ENCODE measurements around the gene CSNK1D. TPM values are rescaled to one million over a fixed set of nuclear protein-coding genes. Genes with fewer than 3 reads are reported as not detected.

Gene CSNK1D
- total RNA-seq, 1 experiment from 2014 or later: 60.4 TPM

DNA sequence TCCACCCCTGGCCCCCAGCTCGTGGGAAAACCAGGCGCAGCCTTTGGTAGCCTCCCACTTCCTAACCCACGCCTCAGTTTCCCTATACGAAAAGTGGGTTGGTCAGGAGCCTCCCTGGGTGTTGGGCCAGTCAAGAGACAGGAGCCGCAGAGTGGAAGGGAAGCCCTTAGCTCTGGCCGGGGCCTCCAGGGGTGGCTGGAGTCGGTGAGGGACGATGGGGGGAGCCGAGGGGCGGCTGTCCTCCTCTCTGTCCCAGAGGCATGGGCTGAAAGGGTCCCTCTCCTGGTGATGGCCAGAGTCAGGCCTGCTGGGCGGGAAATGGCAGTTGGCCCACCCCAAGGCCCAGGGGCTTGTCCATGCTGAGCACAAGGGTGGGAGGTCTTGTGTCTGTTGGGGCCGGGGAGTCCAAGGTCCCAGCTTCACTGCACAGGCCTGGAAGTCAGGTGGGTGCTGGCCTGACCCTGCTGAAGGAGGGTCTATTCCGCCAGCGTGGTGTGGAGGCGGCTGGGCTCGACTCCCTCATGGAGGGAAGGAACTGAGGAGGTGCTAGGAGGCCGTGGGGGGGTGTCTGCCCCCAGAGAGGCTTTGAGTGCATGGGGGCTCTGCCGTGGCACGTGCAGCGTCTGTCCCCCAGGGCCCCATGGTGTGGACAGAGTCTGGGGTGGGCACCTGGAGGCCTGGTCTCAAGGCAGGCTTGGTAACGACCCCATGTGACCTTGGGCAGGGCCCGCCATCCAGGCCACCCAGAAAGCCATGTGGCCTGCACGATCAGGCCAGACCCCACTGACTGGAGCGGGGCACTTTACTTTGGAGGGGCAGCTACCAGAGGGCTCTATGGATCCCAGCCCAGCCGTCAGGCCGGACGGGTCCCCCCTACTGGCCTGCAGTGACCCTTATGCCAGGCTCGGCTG lies 43.5 kb downstream of the CSNK1D start:
- DNase-seq (ENCODE audit: low spot score): no peak

GRCh38 chr17:82228842-82229697 lies 44.4 kb downstream of the CSNK1D start, which contains the start of gene SLC16A3:
Gene SLC16A3 (plus strand): TSS chr17:82229042. CDS start chr17:82236009, 6,967 bp downstream.
- DNase-seq (ENCODE audit: low spot score): peak; percentile 64

DNA sequence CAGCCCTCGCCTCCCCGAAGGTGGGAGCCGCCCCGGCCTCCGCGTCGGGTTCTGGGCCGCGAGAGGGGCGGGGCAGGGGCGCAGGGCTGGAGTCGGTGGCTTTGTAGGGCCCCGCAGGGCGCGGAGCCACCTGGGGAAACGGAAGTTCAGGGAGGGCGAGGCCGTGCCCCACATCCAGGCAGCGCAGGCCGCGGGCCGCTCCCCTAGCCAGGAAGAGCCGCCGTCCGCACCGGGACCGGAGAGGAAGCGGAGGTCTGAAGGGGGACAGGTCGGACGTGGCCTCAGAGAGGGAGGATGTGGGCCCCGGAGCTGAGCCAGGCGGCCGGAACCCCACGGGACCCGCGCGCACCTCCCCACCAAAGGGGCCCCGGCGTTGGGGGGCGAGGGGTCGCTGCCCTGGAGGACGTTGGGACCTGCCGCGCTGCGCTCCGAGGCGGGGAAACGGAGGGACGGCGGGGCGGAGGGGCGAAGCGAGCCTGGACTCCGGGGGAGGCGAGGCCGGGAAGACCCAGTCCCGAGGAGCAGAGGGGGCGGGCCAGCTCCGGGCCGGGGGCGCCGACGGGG lies 45.1 kb downstream of the CSNK1D start:
- peak; percentile 54 for DNase-seq (ENCODE audit: low spot score)

- DNase-seq (ENCODE audit: low spot score): no peak
Observed at GRCh38 chr17:82227629-82228277, 45.7 kb downstream of the CSNK1D start.

GRCh38 chr17:82226809-82227628 lies 46.5 kb downstream of the CSNK1D start:
- DNase-seq (ENCODE audit: low spot score): no peak

DNA sequence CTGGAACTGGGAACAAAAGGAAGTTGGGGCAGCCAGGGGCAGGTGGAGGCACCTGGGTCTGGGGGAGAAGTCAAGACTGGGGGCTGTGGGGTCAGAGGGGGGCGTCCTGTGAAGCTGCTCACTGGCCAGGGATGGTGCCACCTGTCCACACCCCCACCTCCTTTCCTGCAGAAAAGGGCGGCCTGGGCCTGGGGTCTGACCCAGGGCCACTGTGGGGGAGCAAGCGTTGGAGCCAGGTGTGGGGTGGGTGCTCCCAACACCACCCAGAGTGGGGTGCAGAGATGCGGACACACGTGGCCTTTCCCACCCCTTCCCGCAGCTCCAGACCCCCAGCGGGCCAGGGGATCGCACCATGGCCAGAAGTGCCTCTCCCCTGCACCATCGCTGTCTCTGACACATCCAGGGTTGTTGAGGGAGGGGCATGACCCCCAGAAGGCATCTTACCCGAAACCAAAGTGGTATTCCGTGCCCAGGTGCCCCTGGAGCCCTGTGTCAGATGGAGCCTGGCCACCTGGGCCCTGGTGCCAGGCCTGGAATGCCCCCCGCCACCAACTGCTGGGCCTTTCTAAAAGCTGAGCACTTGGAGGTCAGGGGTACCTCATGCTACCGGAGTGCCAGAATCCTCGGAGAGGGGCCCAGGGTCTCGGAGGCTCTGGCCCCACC lies 47.2 kb downstream of the CSNK1D start:
- DNase-seq (ENCODE audit: low spot score): no peak

- no peak for DNase-seq (ENCODE audit: low spot score)
Observed at GRCh38 chr17:82225368-82226029, 48.0 kb downstream of the CSNK1D start.

DNA sequence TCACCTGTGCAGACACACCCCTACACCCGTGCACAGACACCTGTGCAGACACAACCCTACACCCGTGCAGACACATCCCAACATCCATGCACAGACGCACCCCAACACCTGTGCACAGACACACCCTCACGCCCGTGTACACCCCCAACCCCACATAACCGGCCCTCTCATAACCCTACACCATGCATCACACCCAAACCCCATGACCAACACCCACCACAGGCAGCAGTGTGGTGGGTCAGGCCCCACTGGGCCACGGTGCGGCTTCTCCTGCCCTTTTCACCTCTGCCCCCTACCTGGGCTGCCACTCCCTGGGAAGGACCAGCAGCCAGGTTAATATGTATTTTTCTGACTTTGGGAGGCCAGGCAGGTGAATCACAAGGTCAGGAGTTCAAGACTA lies 48.8 kb downstream of the CSNK1D start:
- no peak for DNase-seq (ENCODE audit: low spot score)

GRCh38 chr17:82223517-82223916 lies 50.0 kb downstream of the CSNK1D start:
- no peak for DNase-seq (ENCODE audit: low spot score)

DNA sequence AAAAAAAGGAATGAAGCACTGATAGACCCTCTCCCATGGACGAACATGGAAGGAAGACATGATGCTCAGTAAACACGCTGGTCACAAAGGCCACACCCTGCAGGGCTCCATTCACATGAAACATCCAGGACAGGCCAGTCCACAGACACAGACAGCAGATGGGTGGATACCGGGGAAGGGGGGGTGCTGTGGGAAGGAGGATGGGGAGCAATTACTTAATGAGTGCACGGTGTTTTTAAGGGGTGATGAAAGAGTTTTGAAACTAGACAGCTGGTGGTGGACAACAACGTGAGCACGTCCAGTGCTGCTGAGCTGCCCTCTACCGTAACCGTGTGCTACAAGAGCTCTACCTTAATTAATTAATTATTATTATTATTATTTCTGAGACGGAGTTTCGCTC lies 50.7 kb downstream of the CSNK1D start:
- DNase-seq (ENCODE audit: low spot score): no peak

DNA sequence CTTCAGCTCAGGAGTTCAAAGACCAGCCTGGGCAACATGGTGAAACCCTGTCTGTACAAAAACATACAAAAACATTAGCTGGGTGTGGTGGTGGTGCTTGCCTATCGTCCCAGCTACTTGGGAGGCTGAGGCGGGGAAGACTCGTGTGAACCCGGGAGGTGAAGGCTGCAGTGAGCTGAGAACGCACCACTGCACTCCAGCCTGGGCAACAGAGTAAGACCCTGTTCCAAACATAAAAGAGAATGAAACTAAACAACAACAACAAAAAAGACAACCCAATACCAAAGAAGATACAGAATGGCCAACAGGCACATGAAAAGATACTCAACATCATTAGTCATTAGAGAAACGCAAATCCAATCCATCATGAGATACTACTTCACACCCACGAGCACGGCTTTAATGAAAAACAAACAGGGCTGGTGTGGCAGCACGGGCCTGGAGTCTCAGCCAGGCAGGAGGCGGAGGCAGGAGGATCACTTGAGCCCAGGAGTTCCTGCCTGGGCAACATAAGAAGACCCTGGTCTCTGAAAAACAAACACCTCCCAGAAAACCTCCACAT lies 52.1 kb downstream of the CSNK1D start:
- no peak for DNase-seq (ENCODE audit: low spot score)

DNA sequence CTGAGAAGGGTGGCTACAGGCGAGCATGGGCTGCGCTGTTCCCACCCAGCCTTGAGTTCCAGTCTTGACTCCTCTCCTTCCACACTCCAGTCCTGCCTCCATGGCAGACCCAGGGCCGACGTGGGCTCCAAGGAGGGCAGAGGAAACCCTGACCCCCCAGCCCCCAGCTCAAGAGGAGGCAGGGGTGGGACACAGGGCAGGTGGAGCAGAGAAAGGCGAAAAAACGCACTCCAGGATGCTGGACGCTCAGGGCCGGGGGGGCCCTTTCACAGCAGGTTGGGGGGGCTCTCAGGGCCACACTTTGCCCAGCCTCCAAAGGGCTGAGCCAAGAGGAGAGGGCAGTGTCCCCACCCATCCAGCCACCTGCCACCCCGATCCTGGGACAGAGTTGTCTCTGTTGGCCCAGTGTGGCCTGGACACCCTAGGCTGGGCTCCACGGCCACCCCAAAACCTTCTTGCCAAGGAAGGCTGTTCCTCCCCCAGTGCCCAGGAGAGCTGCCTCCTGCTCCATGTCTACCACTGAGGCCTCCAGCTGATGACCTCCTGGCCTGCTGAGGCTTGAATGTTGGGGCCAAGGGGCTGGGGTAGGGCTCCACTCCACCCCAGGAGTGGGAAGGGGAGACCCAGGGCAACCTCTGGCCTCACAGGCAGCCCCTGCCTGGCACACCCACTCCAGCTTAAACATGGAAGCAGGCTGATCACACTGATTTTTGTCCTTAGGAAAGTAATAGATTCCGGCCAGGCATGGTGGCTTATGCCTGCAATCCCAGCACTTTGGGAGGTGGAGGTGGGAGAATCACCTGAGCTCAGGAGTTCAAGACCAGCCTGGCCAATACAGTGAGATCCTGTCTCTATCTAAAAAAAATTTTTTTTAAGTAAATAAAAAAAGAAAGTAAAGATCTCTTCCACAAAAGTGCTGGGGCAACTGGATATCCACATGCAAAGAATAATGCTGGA lies 53.5 kb downstream of the CSNK1D start:
- no peak for DNase-seq (ENCODE audit: low spot score)

DNA sequence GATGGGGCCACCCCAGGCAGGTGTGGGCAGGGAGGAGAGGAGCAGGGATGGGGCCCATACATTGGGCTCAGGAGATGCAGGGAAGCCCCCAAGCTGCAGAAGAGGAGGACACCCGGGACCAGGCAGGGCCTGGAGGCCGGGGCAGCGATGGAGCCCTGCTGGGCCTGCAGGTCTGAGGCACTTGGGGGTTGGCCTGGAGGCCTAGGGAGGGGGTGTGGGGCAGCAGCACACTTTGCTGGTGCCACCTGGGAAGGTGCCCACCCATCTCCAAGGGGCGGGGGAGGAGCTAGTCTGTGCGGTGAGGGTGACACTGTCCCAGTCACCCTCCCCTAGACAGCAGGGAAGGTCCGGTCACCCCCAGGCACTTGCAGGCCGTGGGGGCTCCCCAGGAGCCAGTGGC lies 54.4 kb downstream of the CSNK1D start:
- DNase-seq (ENCODE audit: low spot score): no peak

GRCh38 chr17:82218349-82219075 lies 55.0 kb downstream of the CSNK1D start:
- DNase-seq (ENCODE audit: low spot score): no peak

- DNase-seq (ENCODE audit: low spot score): peak; percentile 28
Observed at GRCh38 chr17:82217530-82218204, 55.8 kb downstream of the CSNK1D start.

GRCh38 chr17:82217120-82217529 lies 56.4 kb downstream of the CSNK1D start:
- no peak for DNase-seq (ENCODE audit: low spot score)

Data from HT-29 (cell line).